Thyroid gland (tissue), 4 donors: ENCODE data around the gene PPP2R3A. TPM values are rescaled to one million over a fixed set of nuclear protein-coding genes. Genes with fewer than 3 reads are reported as not detected.

Source experiments
- DNase-seq, 2 donors: peaks; one replicate each; pipeline ENCODE4 v3.0.0-alpha.2; 2019
- H3K27ac ChIP-seq, 3 donors: fragments of 200-600 bp; sonication (generic); 1 replicate in 2 of 3; 2 replicates in 1 of 3; pipeline ENCODE4 v1.5.1; 2016 to 2019; ENCODE audit warnings: mild to moderate bottlenecking in 1 of 3, moderate library complexity in 1 of 3
- H3K27me3 ChIP-seq: fragments of 200-600 bp; sonication (generic); one replicate; pipeline ENCODE4 v1.5.1; 2019
- H3K36me3 ChIP-seq, 2 donors: fragments of 200-600 bp; sonication (generic); one replicate each; pipeline ENCODE4 v1.5.1; 2016 to 2019
- H3K4me1 ChIP-seq, 2 donors: fragments of 200-600 bp; sonication (generic); one replicate each; pipeline ENCODE4 v1.5.1; 2017 to 2019
- H3K4me3 ChIP-seq, 3 donors: fragments of 200-600 bp; sonication (generic); replicated peaks in 1 of 3; 1 replicate in 2 of 3; 2 replicates in 1 of 3; pipeline ENCODE4 v1.5.1; 2016; ENCODE audit warnings: mild to moderate bottlenecking in 1 of 3
- H3K9me3 ChIP-seq: fragments of 200-600 bp; sonication (generic); one replicate; pipeline ENCODE4 v1.5.1; 2017
- CTCF ChIP-seq, 6 experiments: fragments of 200-600 bp in 3 of 6; fragments of 450-650 bp in 3 of 6; sonication (generic) in 3 of 6; IDR thresholded peaks; one replicate each; pipeline ENCODE4 v1.5.1; 2016 to 2019; ENCODE audit warnings: antibody characterized with exemption in 6 of 6, mild to moderate bottlenecking in 2 of 6, inconsistent platforms in 1 of 6, moderate library complexity in 1 of 6
- POLR2A ChIP-seq, 2 donors: fragments of 450-650 bp; IDR thresholded peaks; one replicate each; pipeline ENCODE4 v1.6.1; 2017; ENCODE audit warnings: antibody characterized with exemption in 2 of 2, mild to moderate bottlenecking in 2 of 2, moderate library complexity in 1 of 2
- WGBS, 2 donors: methylation state at CpG; one replicate each; pipeline ENCODE4 v1.1.5; 2017; 5-methylcytosine and 5-hydroxymethylcytosine counted together
- intact Hi-C: fragments of 100-400 bp; cut with DNase I; formaldehyde crosslinking; loops from one replicate; pipeline ENCODE4 v1.15.1; 2023
- total RNA-seq, 4 donors: library from RNA; depleted of rRNA; stranded (reverse); fragments of >200 nt; gene quantifications; one replicate each; pipeline ENCODE4 v1.2.3, GENCODE V29; 2016

Gene PPP2R3A
- total RNA-seq, 4 donors from 2014 or later: 8.5 to 15.3 (median 9.8) TPM

GRCh38 chr3:135989242-135989641 is 23.7 kb downstream of the PPP2R3A start:
- Histone ChIP-seq H3K27me3 (no peaks in the 10 kb centered on the region), H3K4me3 (no peak overlapping the region), H3K4me1 (no peaks in the 10 kb centered on the region), H3K27ac (no peak overlapping the region), H3K9me3 (no peaks in the 10 kb centered on the region), H3K36me3 (no peaks in the 10 kb centered on the region)
- no peak for DNase-seq
- intact Hi-C loops: no loop called here
- 77 to 80% methylated on average over 2 of the region's 2 CpGs for WGBS, 2 donors
- TF ChIP-seq CTCF (IDR thresholded peaks at IDR 0.05) (no peak), POLR2A (IDR thresholded peaks at IDR 0.05) (no peak)

- intact Hi-C loops: no loop called here
Measured at GRCh38 chr3:135990903-135991302, 25.4 kb downstream of the PPP2R3A start.

GRCh38 chr3:135991621-135992020 is 26.1 kb downstream of the PPP2R3A start:
- H3K9me3 ChIP-seq: no peaks in the 10 kb centered on the region
- H3K27ac ChIP-seq: no peak overlapping the region
- H3K4me3 ChIP-seq: no peak overlapping the region
- H3K27me3 ChIP-seq: no peaks in the 10 kb centered on the region
- intact Hi-C loops: no loop called here
- 49 to 70% methylated on average over 2 of the region's 2 CpGs for WGBS, 2 donors
- no peak for TF ChIP-seq POLR2A (IDR thresholded peaks at IDR 0.05)
- no peak for TF ChIP-seq CTCF (IDR thresholded peaks at IDR 0.05)
- no peaks in the 10 kb centered on the region for H3K4me1 ChIP-seq
- DNase-seq: no peak
- H3K36me3 ChIP-seq: no peaks in the 10 kb centered on the region

More at GRCh38 chr3:135990903-135991302, 25.4 kb downstream of the PPP2R3A start:
- Histone ChIP-seq H3K27me3 (no peaks in the 10 kb centered on the region), H3K4me1 (no peaks in the 10 kb centered on the region), H3K36me3 (no peaks in the 10 kb centered on the region), H3K4me3 (no peak overlapping the region), H3K27ac (no peak overlapping the region), H3K9me3 (no peaks in the 10 kb centered on the region)
- TF ChIP-seq CTCF (IDR thresholded peaks at IDR 0.05) (no peak), POLR2A (IDR thresholded peaks at IDR 0.05) (no peak)
- 89 to 90% methylated on average over 4 of the region's 4 CpGs for WGBS, 2 donors
- no peak for DNase-seq

GRCh38 chr3:135992072-135992471 is 26.5 kb downstream of the PPP2R3A start:
- no peaks in the 10 kb centered on the region for H3K9me3 ChIP-seq
- no peak overlapping the region for H3K4me3 ChIP-seq
- no peak overlapping the region for H3K27ac ChIP-seq
- no peak for TF ChIP-seq POLR2A (IDR thresholded peaks at IDR 0.05)
- no peak for TF ChIP-seq CTCF (IDR thresholded peaks at IDR 0.05)
- no peaks in the 10 kb centered on the region for H3K36me3 ChIP-seq
- no peaks in the 10 kb centered on the region for H3K4me1 ChIP-seq
- H3K27me3 ChIP-seq: no peaks in the 10 kb centered on the region
- intact Hi-C loops: no loop called here
- no peak for DNase-seq

GRCh38 chr3:135994708-135995337 is 29.3 kb downstream of the PPP2R3A start:
- Histone ChIP-seq H3K27me3 (no peaks in the 10 kb centered on the region), H3K4me3 (no peak overlapping the region), H3K27ac (no peak overlapping the region), H3K36me3 (no peaks in the 10 kb centered on the region), H3K4me1 (no peaks in the 10 kb centered on the region), H3K9me3 (no peaks in the 10 kb centered on the region)
- intact Hi-C loops: no loop called here
- TF ChIP-seq POLR2A (IDR thresholded peaks at IDR 0.05): no peak
- no peak for TF ChIP-seq CTCF (IDR thresholded peaks at IDR 0.05)
- WGBS, 2 donors: 87 to 94% methylated on average over 3 of the region's 3 CpGs
- DNase-seq: no peak
